ENCODE results near the gene FAT4. TPM values are rescaled to one million over a fixed set of nuclear protein-coding genes. Genes with fewer than 3 reads are reported as not detected.

FAT4 gene
- total RNA-seq, 1 donor from 2014 or later, result 61.1 TPM

- no peaks in the 10 kb centered on the region for H3K9me3 Mint-ChIP-seq
- H3K4me3 Mint-ChIP-seq, result peak overlapping the region; percentile 88
- DNase-seq (ENCODE audit: low spot score in 2 of 2, unreplicated experiment in 2 of 2), result no peak
- H3K27me3 Mint-ChIP-seq (ENCODE audit: low read depth), result peaks cover 22% of the 10 kb centered on the region
- TF ChIP-seq CTCF (IDR thresholded peaks at IDR 0.05; ENCODE audit: unreplicated experiment), result no peak
- H3K27ac Mint-ChIP-seq, result no peak overlapping the region
- H3K4me1 Mint-ChIP-seq, result peaks cover 63% of the 10 kb centered on the region
- peaks cover 19% of the 10 kb centered on the region for H3K36me3 Mint-ChIP-seq
These were observed 4.6 kb downstream of the FAT4 start for GRCh38 chr4:125319311-125319710.

GRCh38 chr4:125321709-125322365 lies 7.1 kb downstream of the FAT4 start:
- no peak for DNase-seq (ENCODE audit: low spot score in 2 of 2, unreplicated experiment in 2 of 2)
- no peaks in the 10 kb centered on the region for H3K9me3 Mint-ChIP-seq
- peaks cover 13% of the 10 kb centered on the region for H3K27me3 Mint-ChIP-seq (ENCODE audit: low read depth)
- H3K27ac Mint-ChIP-seq, result peak overlapping the region; percentile 45
- H3K4me3 Mint-ChIP-seq, result peak overlapping the region; percentile 88
- H3K4me1 Mint-ChIP-seq, result peaks cover 53% of the 10 kb centered on the region
- H3K36me3 Mint-ChIP-seq, result peaks cover 19% of the 10 kb centered on the region
- TF ChIP-seq CTCF (IDR thresholded peaks at IDR 0.05; ENCODE audit: unreplicated experiment), result no peak

GRCh38 chr4:125322366-125322730 lies 7.6 kb downstream of the FAT4 start:
- Mint-ChIP-seq H3K9me3 (no peaks in the 10 kb centered on the region), H3K36me3 (peaks cover 19% of the 10 kb centered on the region), H3K4me3 (peak overlapping the region; percentile 88), H3K4me1 (peaks cover 54% of the 10 kb centered on the region), H3K27ac (peak overlapping the region; percentile 45), H3K27me3 (ENCODE audit: low read depth) (peaks cover 8% of the 10 kb centered on the region)
- no peak for DNase-seq (ENCODE audit: low spot score in 2 of 2, unreplicated experiment in 2 of 2)
- TF ChIP-seq CTCF (IDR thresholded peaks at IDR 0.05; ENCODE audit: unreplicated experiment), result no peak

GRCh38 chr4:125323654-125324053 lies 8.9 kb downstream of the FAT4 start:
- Mint-ChIP-seq H3K36me3 (peaks cover 11% of the 10 kb centered on the region), H3K4me1 (peaks cover 52% of the 10 kb centered on the region), H3K27me3 (ENCODE audit: low read depth) (no peaks in the 10 kb centered on the region), H3K27ac (peak overlapping the region; percentile 89), H3K4me3 (peak overlapping the region; percentile 65), H3K9me3 (no peaks in the 10 kb centered on the region)
- DNase-seq (ENCODE audit: low spot score in 2 of 2, unreplicated experiment in 2 of 2), result no peak
- TF ChIP-seq CTCF (IDR thresholded peaks at IDR 0.05; ENCODE audit: unreplicated experiment), result no peak

GRCh38 chr4:125325733-125326132 lies 11.0 kb downstream of the FAT4 start:
- peaks cover 46% of the 10 kb centered on the region for H3K4me1 Mint-ChIP-seq
- no peaks in the 10 kb centered on the region for H3K27me3 Mint-ChIP-seq (ENCODE audit: low read depth)
- no peak overlapping the region for H3K4me3 Mint-ChIP-seq
- H3K36me3 Mint-ChIP-seq, result peaks cover 3% of the 10 kb centered on the region
- no peak overlapping the region for H3K27ac Mint-ChIP-seq
- TF ChIP-seq CTCF (IDR thresholded peaks at IDR 0.05; ENCODE audit: unreplicated experiment), result no peak
- DNase-seq (ENCODE audit: low spot score in 2 of 2, unreplicated experiment in 2 of 2), result no peak
- H3K9me3 Mint-ChIP-seq, result no peaks in the 10 kb centered on the region
